ENCODE data around the gene CMC1. TPM values are rescaled to one million over a fixed set of nuclear protein-coding genes. Genes with fewer than 3 reads are reported as not detected.

The CMC1 gene
- total RNA-seq, 4 donors from 2014 or later, result 5.5 to 22.7 (median 17.3) TPM

- WGBS, 2 donors, result 89 to 96% methylated on average over 1 of the region's 1 CpG
- DNase-seq (ENCODE audit: low spot score in 2 of 2), result no peak
- Histone ChIP-seq H3K27ac (no peak overlapping the region), H3K4me3 (no peak overlapping the region), H3K36me3 (no peaks in the 10 kb centered on the region), H3K27me3 (no peaks in the 10 kb centered on the region), H3K9me3 (no peaks in the 10 kb centered on the region), H3K4me1 (no peaks in the 10 kb centered on the region)
- TF ChIP-seq POLR2A (IDR thresholded peaks at IDR 0.05), result no peak
- TF ChIP-seq EP300 (IDR thresholded peaks at IDR 0.05), result no peak
- no peak for TF ChIP-seq CTCF (IDR thresholded peaks at IDR 0.05)
Measured at GRCh38 chr3:28315711-28316110, 74.3 kb downstream of the CMC1 start.

GRCh38 chr3:28316226-28316625, 74.8 kb downstream of the CMC1 start:
- Histone ChIP-seq H3K27ac (no peak overlapping the region), H3K4me1 (no peaks in the 10 kb centered on the region), H3K4me3 (no peak overlapping the region), H3K9me3 (no peaks in the 10 kb centered on the region), H3K36me3 (peaks cover 0 to 3% (median 0%) of the 10 kb centered on the region in 3 donors), H3K27me3 (no peaks in the 10 kb centered on the region)
- TF ChIP-seq EP300 (IDR thresholded peaks at IDR 0.05) (no peak), POLR2A (IDR thresholded peaks at IDR 0.05) (no peak), CTCF (IDR thresholded peaks at IDR 0.05) (no peak)
- 72 to 77% methylated on average over 2 of the region's 2 CpGs for WGBS, 2 donors
- DNase-seq (ENCODE audit: low spot score in 2 of 2), result no peak

GRCh38 chr3:28317438-28318022, 76.1 kb downstream of the CMC1 start:
- TF ChIP-seq CTCF (IDR thresholded peaks at IDR 0.05) (peak in 4 of 5 experiments; percentile 11 to 50 (median 37)), EP300 (IDR thresholded peaks at IDR 0.05) (no peak), POLR2A (IDR thresholded peaks at IDR 0.05) (no peak)
- peak in 1 of 2 donors; percentile 30 for DNase-seq (ENCODE audit: low spot score in 2 of 2)
- Histone ChIP-seq H3K9me3 (no peaks in the 10 kb centered on the region), H3K27me3 (no peaks in the 10 kb centered on the region), H3K4me1 (no peaks in the 10 kb centered on the region), H3K27ac (no peak overlapping the region), H3K4me3 (no peak overlapping the region), H3K36me3 (peaks cover 0 to 16% (median 0%) of the 10 kb centered on the region in 3 donors)
- 31 to 38% methylated on average over 2 of the region's 2 CpGs for WGBS, 2 donors

GRCh38 chr3:28320981-28321380, 79.6 kb downstream of the CMC1 start:
- peaks cover 0 to 49% (median 0%) of the 10 kb centered on the region in 3 donors for H3K36me3 ChIP-seq
- TF ChIP-seq POLR2A (IDR thresholded peaks at IDR 0.05), result no peak
- no peak for TF ChIP-seq CTCF (IDR thresholded peaks at IDR 0.05)
- no peak for TF ChIP-seq EP300 (IDR thresholded peaks at IDR 0.05)
- H3K4me3 ChIP-seq, result no peak overlapping the region
- H3K9me3 ChIP-seq, result no peaks in the 10 kb centered on the region
- DNase-seq (ENCODE audit: low spot score in 2 of 2), result no peak
- H3K27ac ChIP-seq, result no peak overlapping the region
- H3K27me3 ChIP-seq, result no peaks in the 10 kb centered on the region
- H3K4me1 ChIP-seq, result no peaks in the 10 kb centered on the region

- peaks cover 0 to 57% (median 0%) of the 10 kb centered on the region in 3 donors for H3K36me3 ChIP-seq
- no peak overlapping the region for H3K4me3 ChIP-seq
- TF ChIP-seq CTCF (IDR thresholded peaks at IDR 0.05) (no peak), EP300 (IDR thresholded peaks at IDR 0.05) (no peak), POLR2A (IDR thresholded peaks at IDR 0.05) (no peak)
Measured at GRCh38 chr3:28322464-28322863, 81.0 kb downstream of the CMC1 start.

More at GRCh38 chr3:28322464-28322863, 81.0 kb downstream of the CMC1 start:
- H3K4me1 ChIP-seq, result no peaks in the 10 kb centered on the region
- DNase-seq (ENCODE audit: low spot score in 2 of 2), result no peak
- WGBS, 2 donors, result 73 to 77% methylated on average over 1 of the region's 1 CpG
- H3K9me3 ChIP-seq, result no peaks in the 10 kb centered on the region
- H3K27ac ChIP-seq, result no peak overlapping the region
- H3K27me3 ChIP-seq, result no peaks in the 10 kb centered on the region
